CD4-positive, alpha-beta T cell treated with Interleukin-10 for 1 hour (primary cell): ENCODE data around the gene CABCOCO1.

Experiments used
- DNase-seq: peaks from one replicate; pipeline ENCODE4 v3.0.0-alpha.2; 2020

Gene CABCOCO1

DNA sequence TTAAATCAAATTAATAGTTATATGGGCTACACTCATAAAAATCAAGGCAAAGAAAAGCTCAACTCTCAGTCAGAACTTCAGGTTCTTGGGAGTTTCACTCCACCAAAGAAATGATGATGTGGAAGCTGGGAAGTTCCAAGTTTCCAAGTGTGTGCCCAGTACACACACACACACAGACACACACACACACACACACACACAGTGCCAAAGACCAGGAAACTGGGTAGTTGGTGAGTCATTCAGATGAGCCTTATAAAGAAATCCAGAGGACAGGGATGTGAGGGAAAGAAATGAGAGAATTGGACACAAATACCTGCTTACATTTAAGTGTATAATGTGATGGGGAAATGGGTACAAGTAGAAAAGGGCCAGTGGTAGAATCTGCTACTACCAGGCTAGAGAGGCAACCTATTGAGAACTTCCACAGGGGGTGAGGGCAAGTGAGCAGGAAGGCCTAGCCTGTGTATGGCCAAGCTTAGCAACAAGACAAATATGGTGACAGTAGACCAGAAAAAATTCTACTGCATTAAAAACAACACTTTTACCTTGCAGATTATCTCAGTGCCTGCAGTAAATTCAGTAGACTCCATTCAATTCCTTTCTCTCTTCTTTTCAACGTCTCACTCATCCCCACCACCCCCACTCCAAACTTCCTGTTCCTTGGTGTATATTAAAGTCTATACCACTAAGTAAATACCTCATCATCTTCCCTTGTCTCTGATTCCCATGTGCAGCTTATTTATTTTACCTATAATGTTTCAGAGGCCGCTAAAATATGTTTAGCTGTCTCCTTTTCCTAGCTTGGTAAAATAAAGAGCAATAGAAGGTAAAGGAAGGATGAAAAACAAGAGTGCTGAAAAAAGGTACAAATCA lies 95.0 kb downstream of the CABCOCO1 start:
- DNase-seq: no peak

DNA sequence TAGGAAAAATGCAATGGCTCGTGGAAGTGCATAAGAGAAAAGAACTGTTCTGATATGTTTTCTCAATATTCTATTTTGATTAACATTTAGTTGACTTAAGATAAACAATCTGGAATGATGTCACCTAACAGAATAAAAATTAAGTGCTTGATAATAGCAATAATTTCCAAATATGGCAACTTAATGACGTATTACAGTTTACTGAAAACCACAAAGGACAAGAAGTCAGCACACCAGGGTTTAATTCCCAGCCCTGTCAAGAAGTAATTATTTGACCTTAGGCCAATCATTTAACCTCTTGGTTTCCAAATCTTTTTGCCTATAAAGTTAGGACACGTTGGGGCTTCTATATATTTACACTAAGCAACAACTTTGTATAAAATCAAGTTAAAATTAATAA lies 95.7 kb downstream of the CABCOCO1 start:
- no peak for DNase-seq

- no peak for DNase-seq
Measured at GRCh38 chr10:61759751-61760150, 97.0 kb downstream of the CABCOCO1 start.

GRCh38 chr10:61760943-61761824 lies 98.5 kb downstream of the CABCOCO1 start:
- no peak for DNase-seq

- no peak for DNase-seq
Measured at GRCh38 chr10:61761825-61762217, 99.1 kb downstream of the CABCOCO1 start.

DNA sequence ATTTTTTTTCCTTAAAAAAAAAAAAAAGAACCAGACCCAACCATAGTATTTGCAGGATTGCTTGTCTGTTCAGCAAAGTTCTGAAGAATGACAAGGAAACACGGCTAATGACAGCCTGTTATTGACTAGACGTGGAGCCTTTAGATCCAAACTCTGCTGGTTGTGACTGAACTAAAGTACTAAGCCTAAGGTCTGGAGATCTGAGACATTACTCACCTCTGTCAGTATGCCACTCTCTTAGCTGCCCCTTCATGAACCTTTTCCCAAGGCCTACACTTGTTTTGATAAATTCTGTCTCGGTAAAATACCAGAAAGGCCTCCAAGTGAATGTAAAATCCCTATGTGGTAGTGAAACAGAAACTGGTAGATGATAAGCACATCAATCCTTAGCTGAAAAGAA lies 101.0 kb downstream of the CABCOCO1 start:
- no peak for DNase-seq

DNA sequence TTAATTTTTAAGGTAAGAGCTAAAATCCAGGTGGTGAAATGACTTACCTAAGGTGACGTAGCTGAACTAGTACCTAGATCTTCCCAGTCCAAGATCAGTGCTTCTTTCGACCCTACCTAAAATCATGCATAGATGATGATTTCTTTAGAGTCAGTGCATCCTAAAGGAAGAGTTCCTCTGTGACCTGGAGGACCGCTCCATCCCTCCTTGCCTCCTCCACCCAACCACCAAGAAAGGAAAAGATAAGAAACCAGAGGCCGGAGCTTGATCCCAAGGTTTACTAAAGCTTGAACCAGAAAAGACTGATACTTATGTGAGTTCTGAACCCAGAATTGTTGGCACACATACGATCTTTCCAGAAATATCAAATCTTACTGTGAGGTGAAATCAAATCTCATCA lies 101.8 kb downstream of the CABCOCO1 start:
- no peak for DNase-seq

DNA sequence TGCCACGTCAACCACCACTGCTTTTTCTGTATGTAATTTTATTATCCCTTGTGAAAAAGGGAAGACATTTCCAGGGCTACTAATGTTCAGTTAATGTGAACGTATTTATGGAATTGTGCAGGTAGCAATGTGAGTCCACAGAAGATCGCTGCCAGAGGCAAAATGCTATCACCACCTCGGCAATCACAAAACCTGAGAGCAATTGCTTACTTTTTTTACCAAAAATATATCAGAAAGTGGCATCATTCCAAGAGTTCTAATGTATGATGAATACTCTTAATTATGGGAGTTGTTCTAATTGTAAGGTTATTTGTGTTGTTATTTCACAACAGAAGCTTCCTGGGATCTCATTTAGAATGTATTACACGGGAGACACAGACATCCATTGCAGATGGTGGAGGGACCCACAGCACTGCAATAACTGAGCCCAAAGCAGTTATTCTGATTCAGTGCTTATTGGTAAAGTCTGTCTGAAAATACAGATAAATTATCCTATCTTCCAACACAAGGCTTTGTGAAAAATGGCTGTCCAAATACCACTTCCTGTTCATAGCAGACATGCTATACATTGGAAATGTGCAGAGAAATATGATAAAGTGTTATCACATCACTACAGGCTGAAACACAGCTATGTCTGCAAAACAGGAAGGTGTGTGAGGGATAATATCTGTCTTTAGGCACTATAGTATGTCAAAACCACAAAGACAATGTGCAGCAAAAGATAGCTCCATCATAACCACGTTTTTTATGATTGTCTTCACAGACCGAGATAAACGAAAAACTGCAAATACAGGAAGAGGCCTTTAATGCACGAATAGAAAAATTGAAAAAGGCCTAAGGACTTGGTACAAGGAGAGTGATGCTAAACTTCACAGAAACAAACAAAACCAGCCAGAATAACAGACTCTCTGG lies 102.7 kb downstream of the CABCOCO1 start:
- DNase-seq: peak; percentile 24

GRCh38 chr10:61766927-61767326 lies 104.2 kb downstream of the CABCOCO1 start:
- no peak for DNase-seq

- no peak for DNase-seq
Measured at GRCh38 chr10:61774031-61774430, 111.3 kb downstream of the CABCOCO1 start.

GRCh38 chr10:61775111-61775510 lies 112.4 kb downstream of the CABCOCO1 start:
- no peak for DNase-seq

GRCh38 chr10:61776615-61777266 lies 114.0 kb downstream of the CABCOCO1 start:
- no peak for DNase-seq

DNA sequence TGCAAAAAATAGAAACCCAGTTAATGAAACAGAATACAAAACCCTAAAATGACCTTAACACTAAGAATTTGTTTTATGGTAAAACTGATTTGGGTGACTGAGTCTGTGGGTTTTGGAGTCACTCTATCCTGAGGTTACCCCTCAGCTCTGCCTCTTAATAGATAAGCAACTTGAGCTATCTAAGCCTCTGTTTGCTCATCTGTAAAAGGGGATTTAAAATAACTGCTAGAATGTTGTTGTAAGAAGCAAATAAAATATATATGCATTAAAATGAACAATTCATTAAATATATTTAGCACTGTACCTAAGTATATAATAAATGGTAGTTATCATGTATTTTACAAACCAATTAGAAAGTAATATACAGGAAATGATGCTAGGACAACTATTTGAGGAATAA lies 115.4 kb downstream of the CABCOCO1 start:
- no peak for DNase-seq

DNA sequence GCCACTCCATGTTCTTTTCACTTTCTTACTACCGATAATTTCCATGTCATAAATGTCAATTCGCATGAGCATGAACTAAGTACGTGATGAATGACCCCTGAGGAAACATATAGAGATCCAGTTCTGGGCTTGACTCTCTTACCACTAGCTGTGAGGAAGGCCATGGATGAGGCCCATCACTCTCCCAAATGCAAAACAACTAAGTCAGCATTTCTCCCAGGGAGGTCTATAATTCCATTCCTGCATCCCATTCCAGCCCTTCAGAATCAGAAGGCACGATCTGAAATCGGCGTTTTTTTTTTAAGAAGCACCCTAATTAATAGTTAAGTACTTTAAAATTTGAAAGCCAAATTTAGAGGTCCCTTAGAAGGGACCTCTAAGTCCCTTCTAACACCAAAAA lies 116.5 kb downstream of the CABCOCO1 start:
- no peak for DNase-seq

DNA sequence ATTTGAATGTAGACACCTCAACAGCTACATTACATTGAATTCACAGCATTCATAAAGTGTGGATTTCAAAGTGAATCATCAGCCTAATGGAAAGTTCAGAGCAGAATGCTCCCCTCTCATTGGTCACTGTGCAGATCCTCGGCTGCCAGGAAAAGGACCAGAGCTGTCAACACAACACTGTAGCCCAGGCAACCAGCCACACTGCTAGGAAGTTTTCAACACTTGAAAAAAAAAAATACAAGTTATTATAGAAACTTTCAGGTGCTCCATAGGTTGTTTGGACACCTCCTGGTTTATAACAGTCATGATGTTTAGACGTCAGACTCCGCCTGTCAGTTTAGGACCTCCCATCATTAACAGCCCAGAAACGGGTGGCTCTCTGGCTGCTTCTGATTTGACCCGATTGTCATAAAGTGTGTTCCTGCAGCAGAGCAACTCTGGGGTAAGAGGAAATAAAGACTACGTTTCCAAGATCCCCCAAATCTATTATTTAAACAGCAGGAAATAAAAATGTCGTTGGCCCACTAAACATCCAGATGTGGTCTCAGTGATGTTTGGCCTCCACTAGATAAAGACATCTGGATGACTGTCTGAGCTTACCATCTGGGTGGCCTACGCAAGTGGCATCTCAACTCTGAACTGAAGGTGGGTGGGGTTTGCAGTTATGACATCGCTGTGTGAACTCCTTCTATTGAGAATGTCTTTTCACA lies 117.4 kb downstream of the CABCOCO1 start:
- peak; percentile 35 for DNase-seq

- no peak for DNase-seq
Measured at GRCh38 chr10:61780732-61781131, 118.0 kb downstream of the CABCOCO1 start.

DNA sequence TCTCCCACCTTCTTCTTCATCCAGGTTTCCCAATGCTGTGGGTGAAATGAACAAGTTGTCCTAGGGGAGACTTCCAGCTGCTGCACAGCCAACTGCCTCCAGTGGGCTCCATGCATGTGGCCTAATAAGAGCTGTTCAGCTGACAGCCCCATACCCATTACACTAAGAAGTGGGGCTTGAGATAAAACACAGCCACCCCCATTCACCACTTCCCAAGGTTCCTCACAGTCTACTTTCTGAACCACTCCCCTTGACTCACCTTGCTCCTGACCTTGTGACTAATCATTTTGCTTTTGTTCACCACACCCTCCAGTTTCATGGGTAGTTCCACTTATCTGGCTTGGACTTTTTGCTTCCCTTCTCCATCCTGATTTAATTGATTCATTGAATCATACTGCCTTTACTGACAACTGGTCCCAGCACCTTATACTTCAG lies 119.3 kb downstream of the CABCOCO1 start:
- DNase-seq: no peak

- no peak for DNase-seq
Measured at GRCh38 chr10:61784354-61785133, 121.8 kb downstream of the CABCOCO1 start.

DNA sequence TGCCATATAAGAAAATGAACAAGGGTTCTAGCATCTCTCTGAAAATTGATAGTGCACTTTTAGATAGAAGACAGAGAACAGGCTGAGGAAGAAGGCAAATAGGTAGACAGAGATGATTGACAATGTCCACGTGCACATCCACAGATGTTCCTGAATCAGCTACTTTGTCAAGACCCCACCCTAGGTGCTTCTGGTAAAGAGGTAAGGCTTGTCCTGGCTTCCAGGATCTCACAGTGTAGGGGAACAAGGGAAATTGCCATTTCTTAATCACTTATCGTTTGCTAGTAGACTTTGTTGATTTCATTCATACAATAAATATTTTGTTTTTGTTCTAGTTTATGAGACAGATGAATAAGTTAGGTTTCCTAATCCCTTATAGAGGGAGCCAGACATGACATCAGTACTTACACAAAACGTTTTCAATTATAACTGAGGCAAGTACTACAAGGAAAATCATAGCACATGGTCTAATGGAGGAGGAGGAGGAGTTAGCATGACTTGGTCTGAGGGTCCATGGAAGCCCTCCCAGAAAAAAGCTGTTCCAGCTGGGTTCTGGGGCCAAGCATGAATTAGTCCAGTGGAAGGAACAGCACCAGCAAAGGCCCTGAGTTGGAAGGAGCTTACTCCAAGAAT lies 122.9 kb downstream of the CABCOCO1 start:
- DNase-seq: no peak

DNA sequence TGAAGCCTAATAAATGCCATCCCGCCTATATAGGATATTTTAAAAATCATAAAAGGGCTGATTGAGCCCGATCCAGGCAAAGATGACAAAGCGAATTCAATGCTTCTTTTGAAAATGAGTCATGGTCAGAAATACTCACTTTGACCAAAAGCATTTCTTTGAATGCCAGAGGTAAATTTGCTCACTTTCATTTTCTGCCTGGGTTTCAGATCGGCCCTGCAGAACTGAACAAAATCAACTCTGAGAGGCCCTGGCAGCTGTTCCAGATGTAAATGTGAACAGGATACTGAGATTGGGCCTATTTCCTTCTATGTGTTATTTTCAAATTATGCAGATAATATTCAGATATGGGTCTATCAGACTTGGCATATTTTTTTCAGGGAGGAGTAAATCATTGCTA lies 124.0 kb downstream of the CABCOCO1 start:
- DNase-seq: no peak
